Mononuclear cell (primary cell): Measurements from ENCODE around the gene FKBP1A. TPM values are rescaled to one million over a fixed set of nuclear protein-coding genes. Genes with fewer than 3 reads are reported as not detected.

Experiments used
- H3K27me3 ChIP-seq: 2 replicates; pipeline ENCODE4 v1.6.0; 2011; ENCODE audit warnings: low read length, control low read depth; ENCODE audit not compliant: insufficient read depth
- H3K4me1 ChIP-seq: 2 replicates; pipeline ENCODE4 v1.5.1; 2011; ENCODE audit warnings: mild to moderate bottlenecking, low read length, control low read depth; ENCODE audit not compliant: insufficient read depth
- H3K4me3 ChIP-seq: 2 replicates; pipeline ENCODE4 v1.5.1; 2011; ENCODE audit warnings: mild to moderate bottlenecking, low read length, moderate library complexity
- H3K9me3 ChIP-seq: 2 replicates; pipeline ENCODE4 v1.5.1; 2011; ENCODE audit warnings: low read depth, mild to moderate bottlenecking, control low read depth, low read length
- total RNA-seq: library from RNA; depleted of rRNA; stranded (reverse); fragments of >200 nt; gene quantifications from one replicate; pipeline ENCODE4 v1.2.3, GENCODE V29; 2012

FKBP1A gene
- total RNA-seq, 1 donor: 102 TPM

- no peaks in the 10 kb centered on the region for H3K9me3 ChIP-seq
These were observed 62.6 kb downstream of the FKBP1A start for GRCh38 chr20:1330075-1330830.

GRCh38 chr20:1328680-1329330 is 64.0 kb downstream of the FKBP1A start, which contains the start of gene SDCBP2:
Gene SDCBP2 (minus strand): TSS chr20:1329139. CDS start chr20:1320416, 8,723 bp downstream.
- Histone ChIP-seq H3K27me3 (no peaks in the 10 kb centered on the region), H3K4me1 (peaks cover 30% of the 10 kb centered on the region), H3K9me3 (no peaks in the 10 kb centered on the region), H3K4me3 (no peak within 1 kb of the TSS)

More at GRCh38 chr20:1330075-1330830, 62.6 kb downstream of the FKBP1A start:
- Histone ChIP-seq H3K4me1 (peaks cover 32% of the 10 kb centered on the region), H3K27me3 (no peaks in the 10 kb centered on the region), H3K4me3 (no peak overlapping the region)

GRCh38 chr20:1327827-1328679 is 64.8 kb downstream of the FKBP1A start:
- Histone ChIP-seq H3K4me1 (peaks cover 30% of the 10 kb centered on the region), H3K9me3 (no peaks in the 10 kb centered on the region), H3K4me3 (no peak overlapping the region), H3K27me3 (no peaks in the 10 kb centered on the region)

GRCh38 chr20:1327241-1327653 is 65.6 kb downstream of the FKBP1A start:
- Histone ChIP-seq H3K27me3 (no peaks in the 10 kb centered on the region), H3K4me3 (no peak overlapping the region), H3K9me3 (no peaks in the 10 kb centered on the region), H3K4me1 (peaks cover 30% of the 10 kb centered on the region)

GRCh38 chr20:1326031-1326930 is 66.6 kb downstream of the FKBP1A start:
- peak overlapping the region; percentile 81 for H3K4me3 ChIP-seq
- H3K27me3 ChIP-seq: no peaks in the 10 kb centered on the region
- no peaks in the 10 kb centered on the region for H3K9me3 ChIP-seq
- peaks cover 30% of the 10 kb centered on the region for H3K4me1 ChIP-seq

- Histone ChIP-seq H3K4me3 (peak overlapping the region; percentile 81), H3K9me3 (no peaks in the 10 kb centered on the region), H3K4me1 (peaks cover 30% of the 10 kb centered on the region), H3K27me3 (no peaks in the 10 kb centered on the region)
These were observed 67.5 kb downstream of the FKBP1A start for GRCh38 chr20:1325173-1326030.

- Histone ChIP-seq H3K27me3 (no peaks in the 10 kb centered on the region), H3K4me1 (peaks cover 30% of the 10 kb centered on the region), H3K4me3 (peak overlapping the region; percentile 81), H3K9me3 (no peaks in the 10 kb centered on the region)
These were observed 68.2 kb downstream of the FKBP1A start for GRCh38 chr20:1324598-1325172.

- Histone ChIP-seq H3K4me3 (no peak overlapping the region), H3K4me1 (peaks cover 28% of the 10 kb centered on the region), H3K27me3 (no peaks in the 10 kb centered on the region), H3K9me3 (no peaks in the 10 kb centered on the region)
These were observed 68.8 kb downstream of the FKBP1A start for GRCh38 chr20:1323830-1324597.

- Histone ChIP-seq H3K4me3 (no peak overlapping the region), H3K27me3 (no peaks in the 10 kb centered on the region), H3K4me1 (peaks cover 25% of the 10 kb centered on the region), H3K9me3 (no peaks in the 10 kb centered on the region)
These were observed 69.6 kb downstream of the FKBP1A start for GRCh38 chr20:1323256-1323655.

- H3K9me3 ChIP-seq: no peaks in the 10 kb centered on the region
- no peak overlapping the region for H3K4me3 ChIP-seq
- no peaks in the 10 kb centered on the region for H3K27me3 ChIP-seq
These were observed 70.2 kb downstream of the FKBP1A start for GRCh38 chr20:1322511-1323245.

GRCh38 chr20:1321654-1321939 is 71.3 kb downstream of the FKBP1A start:
- Histone ChIP-seq H3K27me3 (no peaks in the 10 kb centered on the region), H3K4me3 (no peak overlapping the region), H3K9me3 (no peaks in the 10 kb centered on the region), H3K4me1 (peaks cover 17% of the 10 kb centered on the region)

More at GRCh38 chr20:1322511-1323245, 70.2 kb downstream of the FKBP1A start:
- peaks cover 25% of the 10 kb centered on the region for H3K4me1 ChIP-seq

- Histone ChIP-seq H3K4me1 (peaks cover 12% of the 10 kb centered on the region), H3K27me3 (no peaks in the 10 kb centered on the region), H3K9me3 (no peaks in the 10 kb centered on the region), H3K4me3 (no peak overlapping the region)
These were observed 71.8 kb downstream of the FKBP1A start for GRCh38 chr20:1320902-1321653.
